SK-N-SH (cell line): ENCODE measurements around the gene OR10R2.

Experiments
- CTCF ChIP-seq: fragments of 200-600 bp; sonication (generic); IDR thresholded peaks from 2 replicates; pipeline ENCODE4 v1.6.1; 2017; ENCODE audit warnings: antibody characterized with exemption, mild to moderate bottlenecking, moderate library complexity
- MXI1 ChIP-seq: IDR thresholded peaks from 2 replicates; pipeline ENCODE4 v1.6.1; 2012; ENCODE audit warnings: mild to moderate bottlenecking, low read depth, low read length, improper control_type of control experiment
- POLR2AphosphoS5 ChIP-seq: IDR thresholded peaks from 2 replicates; pipeline ENCODE4 v1.6.1; 2012; ENCODE audit warnings: low read depth, low read length
- RAD21 ChIP-seq: IDR thresholded peaks from 2 replicates; pipeline ENCODE4 v1.6.1; 2012; ENCODE audit warnings: mild to moderate bottlenecking, low read length
- REST ChIP-seq: IDR thresholded peaks from 2 replicates; pipeline ENCODE4 v1.6.1; 2012; ENCODE audit warnings: mild to moderate bottlenecking, low read depth, low read length, moderate library complexity
- TEAD4 ChIP-seq: IDR thresholded peaks from 2 replicates; pipeline ENCODE4 v1.4.0; 2012; ENCODE audit warnings: mild to moderate bottlenecking, borderline replicate concordance; ENCODE audit not compliant: insufficient read depth
- USF2 ChIP-seq: fragments of 150-350 bp; IDR thresholded peaks from 2 replicates; pipeline ENCODE4 v1.6.1; 2017; ENCODE audit warnings: antibody characterized with exemption, low read length, low read depth, borderline replicate concordance
- YY1 ChIP-seq: IDR thresholded peaks from 2 replicates; pipeline ENCODE4 v1.4.0; 2012; ENCODE audit warnings: low read depth, mild to moderate bottlenecking

- TF ChIP-seq POLR2AphosphoS5 = no peak
- TF ChIP-seq YY1 = no peak
- no peak for TF ChIP-seq CTCF
- no peak for TF ChIP-seq TEAD4
- TF ChIP-seq MXI1 = no peak
- no peak for TF ChIP-seq RAD21
- TF ChIP-seq USF2 = no peak
- TF ChIP-seq REST = no peak
These were observed 37.6 kb downstream of the OR10R2 start for GRCh38 chr1:158509471-158510156.
